ENCODE results near the gene CDH23.

- TF ChIP-seq CTCF (IDR thresholded peaks at IDR 0.05; ENCODE audit: low read length) = no peak
- TF ChIP-seq EZH2 (optimal IDR thresholded peaks at IDR 0.05; ENCODE audit: low read depth, low read length) = no peak
- TF ChIP-seq EZH2phosphoT487 (IDR thresholded peaks at IDR 0.05; ENCODE audit: low read length) = no peak
These were observed 105.5 kb downstream of the CDH23 start for GRCh38 chr10:71502190-71502589.

Measured in MM.1S (cell line).